CD14-positive monocyte (primary cell): ENCODE data around the gene STK32B. TPM values are rescaled to one million over a fixed set of nuclear protein-coding genes. Genes with fewer than 3 reads are reported as not detected.

Source experiments
- DNase-seq, 3 donors: peaks; one replicate each; pipeline ENCODE4 v3.0.0-alpha.2; 2011 to 2022
- H2AFZ ChIP-seq: 2 replicates; pipeline ENCODE4 v1.6.0; 2012; ENCODE audit warnings: mild to moderate bottlenecking, low read depth, low read length, inconsistent platforms; ENCODE audit not compliant: insufficient read depth, poor library complexity, severe bottlenecking
- H3K27ac ChIP-seq, 2 donors: 1 replicate in 1 of 2; 2 replicates in 1 of 2; pipeline ENCODE4 v1.5.1; 2012 to 2013; ENCODE audit warnings: low read length in 2 of 2, control low read depth in 1 of 2, inconsistent platforms in 1 of 2, low read depth in 1 of 2, mild to moderate bottlenecking in 1 of 2
- H3K27me3 ChIP-seq, 2 donors: one replicate each; pipeline versions ENCODE4 v1.6.0 to v1.6.1; 2011 to 2013; ENCODE audit warnings: low read length in 2 of 2; ENCODE audit not compliant: control insufficient read depth in 2 of 2, insufficient read depth in 2 of 2
- H3K36me3 ChIP-seq, 2 donors: replicated peaks in 1 of 2; 1 replicate in 1 of 2; 2 replicates in 1 of 2; pipeline versions ENCODE4 v1.5.1 to v1.6.1; 2012 to 2013; ENCODE audit warnings: low read length in 2 of 2, control low read depth in 1 of 2, inconsistent platforms in 1 of 2, mild to moderate bottlenecking in 1 of 2; ENCODE audit not compliant: insufficient read depth in 2 of 2, control insufficient read depth in 1 of 2
- H3K4me1 ChIP-seq, 2 donors: 1 replicate in 1 of 2; 2 replicates in 1 of 2; pipeline versions ENCODE4 v1.5.1 to v1.6.1; 2012 to 2013; ENCODE audit warnings: low read length in 2 of 2, control low read depth in 1 of 2, inconsistent platforms in 1 of 2, mild to moderate bottlenecking in 1 of 2, moderate library complexity in 1 of 2; ENCODE audit not compliant: insufficient read depth in 2 of 2, control insufficient read depth in 1 of 2
- H3K4me2 ChIP-seq: replicated peaks from 2 replicates; pipeline ENCODE3; 2012; ENCODE audit warnings: low read length, moderate library complexity, mild to moderate bottlenecking; ENCODE audit not compliant: poor library complexity, severe bottlenecking; ENCODE audit errors: extremely low read depth
- H3K4me3 ChIP-seq, 3 experiments: fragments of 200-600 bp in 1 of 3; sonication (generic) in 1 of 3; replicated peaks in 1 of 3; 1 replicate in 2 of 3; 2 replicates in 1 of 3; pipeline ENCODE4 v1.5.1; 2011 to 2013; ENCODE audit warnings: low read length in 3 of 3, mild to moderate bottlenecking in 3 of 3, control low read depth in 2 of 3, low read depth in 2 of 3, inconsistent platforms in 1 of 3, moderate library complexity in 1 of 3
- H3K79me2 ChIP-seq: 2 replicates; pipeline ENCODE4 v1.6.0; 2012; ENCODE audit warnings: mild to moderate bottlenecking, control low read depth, inconsistent platforms, low read length, moderate library complexity; ENCODE audit not compliant: insufficient read depth
- H3K9ac ChIP-seq: 2 replicates; pipeline ENCODE4 v1.6.0; 2017; ENCODE audit warnings: low read length, mild to moderate bottlenecking; ENCODE audit not compliant: insufficient read depth, poor library complexity, severe bottlenecking
- H3K9me3 ChIP-seq, 2 donors: replicated peaks in 1 of 2; 1 replicate in 1 of 2; 2 replicates in 1 of 2; pipeline versions ENCODE4 v1.5.1 to v1.6.1; 2012 to 2013; ENCODE audit warnings: low read length in 2 of 2, control low read depth in 1 of 2; ENCODE audit not compliant: control insufficient read depth in 1 of 2, insufficient read depth in 1 of 2
- H4K20me1 ChIP-seq: 2 replicates; pipeline ENCODE4 v1.6.0; 2012; ENCODE audit warnings: mild to moderate bottlenecking, low read length, control low read depth, moderate library complexity; ENCODE audit not compliant: insufficient read depth
- H3K27ac Mint-ChIP-seq, 7 donors: one replicate each; pipeline ENCODE4 v1.8.0; 2020; ENCODE audit warnings: mild to moderate bottlenecking in 7 of 7, mixed read lengths in 7 of 7, moderate library complexity in 6 of 7, inconsistent platforms in 2 of 7
- H3K27me3 Mint-ChIP-seq, 3 donors: one replicate each; pipeline ENCODE4 v1.8.0; 2021 to 2022; ENCODE audit warnings: low read depth in 3 of 3, mild to moderate bottlenecking in 3 of 3, mixed read lengths in 3 of 3, moderate library complexity in 3 of 3, inconsistent platforms in 1 of 3
- H3K36me3 Mint-ChIP-seq, 2 donors: one replicate each; pipeline ENCODE4 v1.8.0; 2020; ENCODE audit warnings: mixed read lengths in 2 of 2, inconsistent platforms in 1 of 2, mild to moderate bottlenecking in 1 of 2
- H3K4me1 Mint-ChIP-seq: one replicate; pipeline ENCODE4 v1.8.0; 2020; ENCODE audit warnings: mild to moderate bottlenecking, mixed read lengths
- H3K4me3 Mint-ChIP-seq, 2 donors: one replicate each; pipeline ENCODE4 v1.8.0; 2020; ENCODE audit warnings: mild to moderate bottlenecking in 2 of 2, mixed read lengths in 2 of 2, moderate library complexity in 1 of 2
- H3K9me3 Mint-ChIP-seq, 7 donors: one replicate each; pipeline ENCODE4 v1.8.0; 2020 to 2022; ENCODE audit warnings: mixed read lengths in 7 of 7, mild to moderate bottlenecking in 6 of 7, moderate library complexity in 6 of 7, inconsistent platforms in 2 of 7
- WGBS: methylation state at CpG from one replicate; pipeline ENCODE4 v1.1.5; 2013; ENCODE audit warnings: missing lambda C conversion rate; ENCODE audit not compliant: insufficient coverage; 5-methylcytosine and 5-hydroxymethylcytosine counted together
- intact Hi-C, 2 donors: fragments of 100-400 bp; cut with micrococcal nuclease; formaldehyde crosslinking; loops; one replicate each; pipeline versions ENCODE4 v1.15.0 to v1.15.1; 2023
- polyA plus RNA-seq, 3 donors: library from polyadenylated mRNA; depleted of rRNA in 1 of 3; unstranded in 2 of 3; stranded (reverse) in 1 of 3; fragments of 300-500 nt in 2 of 3; fragments of >200 nt in 1 of 3; fragmentation: Illumina TruSeq in 2 of 3; gene quantifications; 1 replicate in 2 of 3; 2 replicates in 1 of 3; pipeline ENCODE4 v1.2.3, GENCODE V29; 2012 to 2021
- TF ChIP-seq, protein P1 (sequence below): fragments of 200-600 bp; IDR thresholded peaks from one replicate; pipeline ENCODE4 v1.8.0; 2022; ENCODE audit warnings: antibody characterized with exemption, mild to moderate bottlenecking

The STK32B gene
- polyA plus RNA-seq, 3 donors, result 0.61 to 1.7 (median 0.75) TPM

DNA sequence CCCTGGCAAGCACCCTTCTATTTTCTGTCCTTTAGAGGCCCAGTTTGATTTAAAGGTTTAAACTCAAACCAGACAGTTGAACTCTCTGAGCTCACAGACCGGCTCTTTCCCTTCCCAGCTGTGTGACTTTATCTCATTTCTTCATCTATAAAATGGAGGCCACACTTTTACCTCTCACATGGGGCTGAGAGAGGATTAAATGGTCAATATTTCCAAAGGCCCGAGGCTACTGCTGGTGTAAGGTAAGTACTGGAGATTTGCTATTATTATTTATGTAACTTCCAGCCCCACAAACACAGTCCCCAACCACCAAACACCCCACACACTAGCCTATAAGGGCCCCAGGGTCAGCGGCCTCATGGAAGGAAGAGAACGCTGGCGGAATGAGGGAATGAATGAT is 18.5 kb upstream of the STK32B start:
- Mint-ChIP-seq H3K9me3 (no peaks in the 10 kb centered on the region), H3K27me3 (no peaks in the 10 kb centered on the region), H3K27ac (peak overlapping the region; percentile 80 to 92 (median 91)), H3K4me3 (peak overlapping the region; percentile 64 to 80), H3K4me1 (peaks cover 62% of the 10 kb centered on the region), H3K36me3 (peaks cover 4% of the 10 kb centered on the region in 2 donors)
- TF ChIP-seq, protein P1, sequence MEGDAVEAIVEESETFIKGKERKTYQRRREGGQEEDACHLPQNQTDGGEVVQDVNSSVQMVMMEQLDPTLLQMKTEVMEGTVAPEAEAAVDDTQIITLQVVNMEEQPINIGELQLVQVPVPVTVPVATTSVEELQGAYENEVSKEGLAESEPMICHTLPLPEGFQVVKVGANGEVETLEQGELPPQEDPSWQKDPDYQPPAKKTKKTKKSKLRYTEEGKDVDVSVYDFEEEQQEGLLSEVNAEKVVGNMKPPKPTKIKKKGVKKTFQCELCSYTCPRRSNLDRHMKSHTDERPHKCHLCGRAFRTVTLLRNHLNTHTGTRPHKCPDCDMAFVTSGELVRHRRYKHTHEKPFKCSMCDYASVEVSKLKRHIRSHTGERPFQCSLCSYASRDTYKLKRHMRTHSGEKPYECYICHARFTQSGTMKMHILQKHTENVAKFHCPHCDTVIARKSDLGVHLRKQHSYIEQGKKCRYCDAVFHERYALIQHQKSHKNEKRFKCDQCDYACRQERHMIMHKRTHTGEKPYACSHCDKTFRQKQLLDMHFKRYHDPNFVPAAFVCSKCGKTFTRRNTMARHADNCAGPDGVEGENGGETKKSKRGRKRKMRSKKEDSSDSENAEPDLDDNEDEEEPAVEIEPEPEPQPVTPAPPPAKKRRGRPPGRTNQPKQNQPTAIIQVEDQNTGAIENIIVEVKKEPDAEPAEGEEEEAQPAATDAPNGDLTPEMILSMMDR, result no peak
- Histone ChIP-seq H3K79me2 (no peaks in the 10 kb centered on the region), H2AFZ (peak overlapping the region; percentile 78), H3K4me1 (peaks cover 56% of the 10 kb centered on the region in 2 donors), H4K20me1 (no peaks in the 10 kb centered on the region), H3K27ac (peak overlapping the region; percentile 71 to 82), H3K36me3 (no peaks in the 10 kb centered on the region), H3K4me3 (peak overlapping the region in 2 of 3 experiments; percentile 8 to 61), H3K27me3 (no peaks in the 10 kb centered on the region), H3K4me2 (peak overlapping the region; percentile 63), H3K9ac (peak overlapping the region; percentile 45), H3K9me3 (no peaks in the 10 kb centered on the region)
- intact Hi-C loops, result no loop called here
- no CpG with 5 or more reads among the region's 5 CpGs for WGBS
- no peak for DNase-seq

DNA sequence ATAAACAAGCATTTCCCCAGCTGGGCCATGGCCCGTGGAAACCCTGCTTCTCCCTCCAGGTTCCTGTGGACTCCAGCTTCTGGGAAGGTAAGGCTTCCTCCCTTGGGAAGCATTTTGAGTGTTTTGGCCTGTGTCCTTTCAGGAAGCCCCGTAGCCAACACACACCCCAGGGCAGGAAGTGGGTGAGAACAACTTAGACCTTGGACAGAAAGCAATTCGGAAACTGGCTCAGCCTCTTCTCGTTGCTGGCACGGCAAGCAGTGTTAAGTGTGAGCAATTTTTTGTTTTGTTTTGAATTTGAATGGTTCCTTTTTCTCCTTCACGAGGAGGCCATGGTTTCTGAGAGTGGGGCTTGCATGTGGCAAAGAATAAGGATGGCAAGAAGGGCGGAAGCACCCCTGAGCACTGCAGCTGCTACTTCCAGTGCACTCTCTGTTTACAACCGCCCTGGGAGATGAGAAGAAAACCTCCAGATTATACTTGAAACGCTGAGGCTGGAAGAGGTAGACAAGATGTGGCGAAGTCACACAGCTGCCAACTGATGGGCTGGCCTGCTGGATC is 17.9 kb upstream of the STK32B start:
- peak in 2 of 3 donors; percentile 35 to 44 for DNase-seq

More for the DNA sequence above, 17.9 kb upstream of the STK32B start:
- peaks cover 62% of the 10 kb centered on the region in 2 donors for H3K4me1 ChIP-seq
- no peaks in the 10 kb centered on the region for H3K9me3 Mint-ChIP-seq
- no peaks in the 10 kb centered on the region for H3K27me3 ChIP-seq
- H3K4me1 Mint-ChIP-seq, result peaks cover 68% of the 10 kb centered on the region
- H3K36me3 ChIP-seq, result no peaks in the 10 kb centered on the region
- TF ChIP-seq, protein P1, result no peak
- H3K4me3 Mint-ChIP-seq, result peak overlapping the region; percentile 64 to 80
- peak overlapping the region; percentile 45 for H3K9ac ChIP-seq
- H3K27me3 Mint-ChIP-seq, result no peaks in the 10 kb centered on the region
- peak overlapping the region; percentile 3 to 61 (median 8) for H3K4me3 ChIP-seq
- WGBS, result 0% methylated on average over 1 of the region's 10 CpGs
- H3K36me3 Mint-ChIP-seq, result peaks cover 4% of the 10 kb centered on the region in 2 donors
- H3K79me2 ChIP-seq, result no peaks in the 10 kb centered on the region
- peak overlapping the region; percentile 80 to 92 (median 91) for H3K27ac Mint-ChIP-seq
- peak overlapping the region; percentile 71 to 82 for H3K27ac ChIP-seq
- peak overlapping the region; percentile 78 for H2AFZ ChIP-seq
- no peaks in the 10 kb centered on the region for H4K20me1 ChIP-seq
- peak overlapping the region; percentile 63 for H3K4me2 ChIP-seq
- no peaks in the 10 kb centered on the region for H3K9me3 ChIP-seq
- intact Hi-C loops, result no loop called here
